ENCODE measurements around the gene PKDCC. TPM values are rescaled to one million over a fixed set of nuclear protein-coding genes. Genes with fewer than 3 reads are reported as not detected.

Gene PKDCC
- total RNA-seq, 6 experiments from 2014 or later: 8.2 to 20.9 (median 12.3) TPM

GRCh38 chr2:42036940-42037339 is 10.9 kb upstream of the PKDCC start:
- no peak for ATAC-seq
- Histone ChIP-seq H3K9me3 (no peaks in the 10 kb centered on the region), H3K27ac (no peak overlapping the region), H3K27me3 (no peaks in the 10 kb centered on the region), H3K36me3 (no peaks in the 10 kb centered on the region), H3K4me3 (no peak overlapping the region), H3K4me1 (peaks cover 0 to 2% (median 0%) of the 10 kb centered on the region in 4 donors)
- 88% methylated on average over 8 of the region's 8 CpGs for WGBS (ENCODE audit: insufficient coverage, low coverage, low lambda C conversion rate, missing lambda C conversion rate)
- TF ChIP-seq CTCF (IDR thresholded peaks at IDR 0.05) (no peak), POLR2A (IDR thresholded peaks at IDR 0.05) (no peak)
- no peak for DNase-seq
- intact Hi-C loops (cut with DNase I): no loop called here

GRCh38 chr2:42040643-42041278 is 7.1 kb upstream of the PKDCC start:
- H3K36me3 ChIP-seq: no peaks in the 10 kb centered on the region
- no peaks in the 10 kb centered on the region for H3K27me3 ChIP-seq
- DNase-seq: no peak
- H3K4me3 ChIP-seq: no peak overlapping the region
- no peaks in the 10 kb centered on the region for H3K4me1 ChIP-seq
- no peak for ATAC-seq
- TF ChIP-seq POLR2A (IDR thresholded peaks at IDR 0.05): no peak
- TF ChIP-seq CTCF (IDR thresholded peaks at IDR 0.05): no peak
- intact Hi-C loops (cut with DNase I): no loop called here
- WGBS (ENCODE audit: insufficient coverage, low coverage, low lambda C conversion rate, missing lambda C conversion rate): 32% methylated on average over 8 of the region's 9 CpGs
- no peak overlapping the region for H3K27ac ChIP-seq
- no peaks in the 10 kb centered on the region for H3K9me3 ChIP-seq

- intact Hi-C loops (cut with DNase I): no loop called here
- DNase-seq (no peak), ATAC-seq (no peak)
- H3K27ac ChIP-seq: no peak overlapping the region
- H3K4me1 ChIP-seq: peaks cover 0 to 8% (median 0%) of the 10 kb centered on the region in 4 donors
- H3K36me3 ChIP-seq: no peaks in the 10 kb centered on the region
- H3K9me3 ChIP-seq: no peaks in the 10 kb centered on the region
- 49% methylated on average over 7 of the region's 7 CpGs for WGBS (ENCODE audit: insufficient coverage, low coverage, low lambda C conversion rate, missing lambda C conversion rate)
- no peaks in the 10 kb centered on the region for H3K27me3 ChIP-seq
- H3K4me3 ChIP-seq: no peak overlapping the region
- no peak for TF ChIP-seq CTCF (IDR thresholded peaks at IDR 0.05)
- no peak for TF ChIP-seq POLR2A (IDR thresholded peaks at IDR 0.05)
Measured at GRCh38 chr2:42041377-42042127, 6.3 kb upstream of the PKDCC start.

- H3K9me3 ChIP-seq: no peaks in the 10 kb centered on the region
- no peaks in the 10 kb centered on the region for H3K36me3 ChIP-seq
- no peaks in the 10 kb centered on the region for H3K27me3 ChIP-seq
- WGBS (ENCODE audit: insufficient coverage, low coverage, low lambda C conversion rate, missing lambda C conversion rate): 78% methylated on average over 6 of the region's 11 CpGs
- ATAC-seq: no peak
- no peak overlapping the region for H3K27ac ChIP-seq
- no peak for DNase-seq
- no peak for TF ChIP-seq CTCF (IDR thresholded peaks at IDR 0.05)
- no peak for TF ChIP-seq POLR2A (IDR thresholded peaks at IDR 0.05)
- peaks cover 0 to 16% (median 2%) of the 10 kb centered on the region in 4 donors for H3K4me1 ChIP-seq
- H3K4me3 ChIP-seq: no peak overlapping the region
- intact Hi-C loops (cut with DNase I): no loop called here
Measured at GRCh38 chr2:42042631-42043355, 5.0 kb upstream of the PKDCC start.

Data from right lobe of liver (tissue), 6 donors.